Lower leg skin (tissue), 3 donors: ENCODE measurements around the gene LRP1B.
"Not testable (repeated sequence)": the region's sequence is repeated elsewhere in the genome, so short reads cannot be mapped to it uniquely, and the experiment has no call there.

ENCODE experiments used
- POLR2A ChIP-seq, 2 donors: fragments of 450-650 bp; IDR thresholded peaks; one replicate each; pipeline ENCODE4 v1.6.1; 2016 to 2017; ENCODE audit warnings: antibody characterized with exemption in 2 of 2, mild to moderate bottlenecking in 1 of 2, moderate library complexity in 1 of 2
- TF ChIP-seq, protein P1 (sequence below), 3 donors: fragments of 450-650 bp; IDR thresholded peaks; one replicate each; pipeline ENCODE4 v1.5.1; 2016; ENCODE audit warnings: antibody characterized with exemption in 3 of 3, mild to moderate bottlenecking in 3 of 3, moderate library complexity in 2 of 3

DNA sequence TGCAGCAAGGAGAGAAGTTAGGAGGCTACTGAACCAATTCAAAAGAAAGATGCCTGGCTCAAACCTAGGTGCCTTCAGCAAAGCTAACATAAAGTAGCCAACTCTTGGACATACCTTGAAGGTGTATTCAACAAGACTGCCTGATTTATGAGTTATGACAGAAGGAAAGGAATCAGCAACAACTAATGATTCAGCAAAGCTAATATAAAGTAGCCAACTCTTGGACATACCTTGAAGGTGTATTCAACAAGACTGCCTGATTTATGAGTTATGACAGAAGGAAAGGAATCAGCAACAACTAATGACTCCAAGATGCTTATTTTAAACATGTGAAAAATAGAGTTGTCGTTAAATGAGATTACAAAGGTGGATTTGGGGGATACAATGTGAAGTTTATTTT is 1786.5 kb downstream of the LRP1B start:
- TF ChIP-seq, protein P1, sequence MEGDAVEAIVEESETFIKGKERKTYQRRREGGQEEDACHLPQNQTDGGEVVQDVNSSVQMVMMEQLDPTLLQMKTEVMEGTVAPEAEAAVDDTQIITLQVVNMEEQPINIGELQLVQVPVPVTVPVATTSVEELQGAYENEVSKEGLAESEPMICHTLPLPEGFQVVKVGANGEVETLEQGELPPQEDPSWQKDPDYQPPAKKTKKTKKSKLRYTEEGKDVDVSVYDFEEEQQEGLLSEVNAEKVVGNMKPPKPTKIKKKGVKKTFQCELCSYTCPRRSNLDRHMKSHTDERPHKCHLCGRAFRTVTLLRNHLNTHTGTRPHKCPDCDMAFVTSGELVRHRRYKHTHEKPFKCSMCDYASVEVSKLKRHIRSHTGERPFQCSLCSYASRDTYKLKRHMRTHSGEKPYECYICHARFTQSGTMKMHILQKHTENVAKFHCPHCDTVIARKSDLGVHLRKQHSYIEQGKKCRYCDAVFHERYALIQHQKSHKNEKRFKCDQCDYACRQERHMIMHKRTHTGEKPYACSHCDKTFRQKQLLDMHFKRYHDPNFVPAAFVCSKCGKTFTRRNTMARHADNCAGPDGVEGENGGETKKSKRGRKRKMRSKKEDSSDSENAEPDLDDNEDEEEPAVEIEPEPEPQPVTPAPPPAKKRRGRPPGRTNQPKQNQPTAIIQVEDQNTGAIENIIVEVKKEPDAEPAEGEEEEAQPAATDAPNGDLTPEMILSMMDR (IDR thresholded peaks at IDR 0.05) = not testable (repeated sequence)
- not testable (repeated sequence) for TF ChIP-seq POLR2A (IDR thresholded peaks at IDR 0.05)
